GM18520 (cell line): Measurements from ENCODE around the gene NOL4L.

Source experiments
- ATAC-seq: cut with Tn5 transposase; IDR thresholded peaks from one replicate; pipeline ENCODE4 v1.9.1; 2021; ENCODE audit not compliant: unreplicated experiment

Gene NOL4L

DNA sequence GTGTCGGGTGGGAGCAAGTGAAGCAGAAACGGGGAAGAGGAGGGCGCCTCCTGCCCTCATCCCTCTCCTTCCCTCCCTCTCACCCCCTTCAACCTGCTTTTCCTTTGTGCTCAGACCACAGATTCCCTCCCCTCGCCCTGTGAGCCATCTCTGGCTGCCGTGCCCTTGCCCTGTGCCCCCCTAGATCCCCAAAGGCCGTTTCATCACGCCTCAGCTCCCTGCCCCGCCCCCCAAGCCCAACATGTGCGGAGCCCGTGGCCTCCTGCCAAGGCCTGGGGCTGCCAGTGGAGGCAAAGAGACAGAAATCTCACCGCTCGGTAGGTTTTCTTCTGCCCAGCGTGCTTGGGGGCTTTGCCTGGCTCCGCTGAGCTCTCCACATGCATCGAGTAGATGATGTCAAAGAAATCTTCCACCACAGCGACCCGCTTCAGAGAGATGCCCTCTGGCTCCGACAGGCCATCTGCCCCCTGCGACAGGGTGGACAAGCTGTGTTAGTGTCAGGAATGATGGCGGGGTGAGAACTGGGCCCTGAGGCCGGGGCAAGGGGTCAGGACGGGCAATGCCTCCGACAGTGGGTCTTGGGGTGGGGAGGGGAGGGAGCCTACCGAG lies 57.6 kb downstream of the NOL4L start:
- ATAC-seq: no peak

DNA sequence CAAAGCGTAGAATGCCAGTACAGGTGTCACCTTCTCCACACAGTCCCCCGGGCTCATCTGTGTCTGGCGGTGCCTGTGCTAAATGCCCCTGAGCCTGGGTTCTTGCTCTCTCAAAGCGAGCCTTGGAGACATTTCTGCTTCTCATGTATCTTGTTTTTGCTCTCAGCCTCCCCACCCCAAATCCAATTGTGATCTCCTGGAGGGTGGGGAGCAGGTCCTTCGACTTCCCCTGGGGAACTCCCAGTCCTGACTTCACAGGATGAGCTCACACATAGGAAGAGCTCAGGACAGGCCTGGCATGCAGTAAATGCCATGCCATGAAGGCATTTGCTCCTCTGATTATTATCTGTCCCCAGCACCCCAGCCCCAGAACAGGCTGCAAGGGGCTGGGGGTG lies 58.1 kb downstream of the NOL4L start:
- no peak for ATAC-seq

- ATAC-seq: no peak
Observed at GRCh38 chr20:32526541-32526940, 58.6 kb downstream of the NOL4L start.

GRCh38 chr20:32526125-32526524 lies 59.0 kb downstream of the NOL4L start:
- no peak for ATAC-seq

GRCh38 chr20:32524829-32525501 lies 60.2 kb downstream of the NOL4L start:
- ATAC-seq: no peak

- no peak for ATAC-seq
Observed at GRCh38 chr20:32523613-32524213, 61.4 kb downstream of the NOL4L start.

GRCh38 chr20:32522776-32523612 lies 62.1 kb downstream of the NOL4L start:
- no peak for ATAC-seq

DNA sequence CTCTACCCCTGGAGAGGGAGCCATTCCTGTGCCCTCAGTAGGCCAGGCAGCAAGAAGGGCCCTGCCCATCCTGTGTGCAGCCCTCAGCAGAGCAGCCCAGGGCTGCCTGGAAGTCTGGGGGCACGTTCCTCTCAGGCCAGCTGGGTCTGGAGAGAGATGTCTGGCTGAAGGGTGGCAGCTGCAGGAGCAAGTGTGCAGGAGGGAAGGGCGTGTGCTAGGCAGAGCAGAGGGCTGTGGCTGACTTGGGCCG lies 62.7 kb downstream of the NOL4L start:
- ATAC-seq: no peak

DNA sequence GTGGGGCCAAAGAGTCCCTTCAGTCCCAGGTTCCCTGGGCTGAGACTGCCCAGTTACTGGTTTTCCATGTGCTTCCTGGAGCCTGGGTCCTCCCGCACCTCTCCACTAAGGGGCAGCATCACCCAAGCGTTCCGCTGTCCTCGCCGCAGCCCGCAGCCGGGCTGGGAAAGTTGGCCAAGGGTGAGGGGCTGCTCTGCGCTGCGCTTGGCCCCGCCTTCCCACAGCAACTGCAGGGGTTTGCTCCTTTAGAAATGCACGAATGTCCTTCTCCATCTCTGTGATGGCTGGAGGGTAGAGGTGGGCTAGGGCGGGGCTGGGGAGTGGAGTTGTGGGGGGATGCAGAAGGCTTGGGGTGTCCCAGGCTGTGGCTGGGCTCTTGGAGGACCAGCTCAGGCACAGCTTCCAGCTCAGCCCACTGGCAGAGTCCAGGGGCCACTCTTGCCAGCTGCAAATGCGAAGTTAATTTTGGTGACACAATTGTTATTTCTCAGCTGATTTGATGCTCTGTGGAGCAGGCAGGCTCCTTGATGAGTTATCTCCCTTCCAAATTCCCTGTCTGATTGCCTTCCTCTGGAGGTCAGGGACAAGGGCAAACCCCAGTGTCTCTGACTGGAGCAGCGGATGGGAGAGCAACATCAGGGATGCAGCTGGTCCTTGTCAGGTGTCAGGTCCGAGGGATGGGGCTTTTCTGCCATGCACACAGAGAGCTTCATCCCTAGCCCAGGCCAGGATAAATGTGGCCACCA lies 63.2 kb downstream of the NOL4L start:
- no peak for ATAC-seq

DNA sequence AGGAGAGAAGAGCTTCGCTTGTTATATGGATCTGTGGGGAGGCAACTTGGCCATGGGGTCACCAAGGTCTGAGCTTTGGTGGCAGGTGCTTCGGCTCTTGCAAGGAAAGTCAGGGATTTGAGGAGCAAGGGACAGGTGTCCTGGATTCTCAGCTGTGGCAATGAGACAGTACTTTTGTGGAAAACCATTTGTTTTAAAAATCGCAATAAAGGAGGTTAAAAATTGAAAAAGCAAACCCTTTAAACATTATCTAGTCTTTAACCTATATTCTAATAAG lies 64.3 kb downstream of the NOL4L start:
- no peak for ATAC-seq

- ATAC-seq: no peak
Observed at GRCh38 chr20:32519381-32519730, 65.8 kb downstream of the NOL4L start.

- no peak for ATAC-seq
Observed at GRCh38 chr20:32518593-32519380, 66.3 kb downstream of the NOL4L start.

- ATAC-seq: no peak
Observed at GRCh38 chr20:32517914-32518592, 67.1 kb downstream of the NOL4L start.

DNA sequence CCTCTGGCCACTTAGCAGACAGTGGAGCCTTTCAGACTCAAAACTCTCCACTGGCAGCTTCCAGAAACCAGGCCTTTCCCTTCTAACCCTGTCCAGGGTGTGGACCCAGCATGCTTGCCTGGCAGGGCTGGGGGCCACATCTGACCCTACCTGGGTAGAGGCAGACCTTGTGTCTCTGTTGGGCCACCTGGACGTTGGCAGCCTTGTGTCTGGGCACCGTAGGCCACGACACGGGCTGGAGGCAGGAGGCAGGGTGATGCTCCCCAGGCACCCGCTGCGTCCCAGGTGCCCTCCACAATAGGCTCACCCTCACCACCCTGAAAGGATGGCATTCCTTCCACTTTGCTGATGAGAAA lies 67.6 kb downstream of the NOL4L start:
- no peak for ATAC-seq

- ATAC-seq: no peak
Observed at GRCh38 chr20:32516583-32517517, 68.3 kb downstream of the NOL4L start.

GRCh38 chr20:32515631-32516101 lies 69.5 kb downstream of the NOL4L start:
- no peak for ATAC-seq

DNA sequence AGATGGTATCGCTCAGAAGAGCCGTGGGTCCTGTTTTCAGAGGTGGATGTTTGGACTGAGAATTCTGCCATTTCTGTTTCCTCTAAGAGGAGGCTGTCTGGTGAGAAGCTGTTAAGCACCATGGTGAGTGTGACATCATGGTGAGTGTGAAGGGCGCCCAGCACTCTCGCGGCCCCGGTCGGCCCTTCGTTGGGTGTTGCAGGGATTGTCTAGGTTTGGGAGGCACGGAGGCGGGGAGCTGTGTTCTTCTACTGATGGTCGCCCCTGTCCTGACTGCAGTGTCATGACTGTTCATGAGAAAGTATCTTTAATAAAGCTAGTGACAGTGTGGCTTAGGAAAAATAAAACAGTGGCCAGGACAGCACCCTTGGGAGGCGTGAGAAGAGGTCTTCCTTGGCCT lies 70.4 kb downstream of the NOL4L start:
- ATAC-seq: no peak

DNA sequence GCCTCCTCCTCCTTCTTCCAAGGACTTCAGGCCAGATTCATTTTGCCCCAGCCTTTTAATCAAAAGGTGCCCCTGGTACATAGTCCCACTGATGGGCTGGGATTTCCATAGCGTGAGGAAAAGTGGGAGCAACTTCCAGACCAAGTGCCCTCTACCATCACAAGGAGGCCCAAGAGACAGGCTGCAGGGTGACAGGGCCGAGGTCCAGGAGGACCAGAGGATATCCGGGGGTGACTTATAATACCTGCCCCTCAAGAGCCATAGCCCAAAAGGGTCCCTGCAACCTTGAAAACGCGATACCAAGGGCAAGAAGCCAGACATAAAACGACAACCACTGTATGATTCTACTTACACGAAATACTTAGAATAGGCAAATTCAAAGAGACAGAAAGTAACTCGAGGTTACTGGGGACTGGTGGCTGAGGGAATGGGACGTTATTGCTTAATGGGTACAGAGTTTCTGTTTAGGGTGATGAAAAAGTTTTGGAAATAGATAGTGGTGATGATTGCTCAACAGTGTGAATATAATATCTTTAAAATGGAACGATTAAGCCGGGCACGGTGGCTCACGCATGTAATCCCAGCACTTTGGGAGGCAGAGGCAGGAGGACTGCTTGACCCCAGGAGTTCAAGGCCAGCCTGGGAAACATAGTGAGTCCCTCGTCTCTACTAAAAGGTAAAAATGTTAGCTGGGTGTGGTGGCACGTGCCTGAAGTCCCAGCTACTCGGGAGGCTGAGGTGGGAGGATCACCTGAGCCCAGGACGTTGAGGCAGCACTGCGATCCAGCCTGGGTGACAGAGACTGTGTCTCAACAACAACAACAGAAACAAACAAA lies 71.9 kb downstream of the NOL4L start:
- ATAC-seq: no peak
